ENCODE measurements around the gene STXBP4.

The STXBP4 gene

GRCh38 chr17:55004484-55004883, 35.9 kb downstream of the STXBP4 start:
- Histone ChIP-seq H3K27ac (ENCODE audit: low read depth, low read length, poor library complexity, severe bottlenecking) (no peak overlapping the region), H3F3A (ENCODE audit: insufficient read depth, low read length) (no peaks in the 10 kb centered on the region), H3K27me3 (ENCODE audit: insufficient read depth, low read length) (no peaks in the 10 kb centered on the region), H3K79me2 (ENCODE audit: insufficient read depth, low read length) (no peaks in the 10 kb centered on the region), H3K9ac (ENCODE audit: low read length) (no peak overlapping the region), H2AFZ (ENCODE audit: low read length) (no peak overlapping the region), H3K4me2 (ENCODE audit: low read length) (no peak overlapping the region), H3K9me3 (ENCODE audit: low read length) (no peaks in the 10 kb centered on the region), H3K4me1 (ENCODE audit: insufficient read depth, low read length, severe bottlenecking) (no peaks in the 10 kb centered on the region), H3K9me2 (ENCODE audit: low read depth, low read length) (no peaks in the 10 kb centered on the region), H4K20me1 (ENCODE audit: insufficient read depth, low read length) (no peaks in the 10 kb centered on the region), H3K4me3 (ENCODE audit: low read depth, low read length, poor library complexity, severe bottlenecking) (no peak overlapping the region), H3K36me3 (ENCODE audit: insufficient read depth, low read length) (no peaks in the 10 kb centered on the region; the same call in 1 of the 2 replicates)
- no peak for TF ChIP-seq CTCF (IDR thresholded peaks at IDR 0.05; ENCODE audit: low read length)
- TF ChIP-seq EZH2 (IDR thresholded peaks at IDR 0.05; ENCODE audit: borderline replicate concordance, low read length) = no peak

- H4K20me1 ChIP-seq (ENCODE audit: insufficient read depth, low read length) = no peaks in the 10 kb centered on the region
- no peak overlapping the region for H3K9ac ChIP-seq (ENCODE audit: low read length)
- no peaks in the 10 kb centered on the region for H3K9me3 ChIP-seq (ENCODE audit: low read length)
- no peaks in the 10 kb centered on the region for H3K79me2 ChIP-seq (ENCODE audit: insufficient read depth, low read length)
- no peaks in the 10 kb centered on the region for H3K36me3 ChIP-seq (ENCODE audit: insufficient read depth, low read length)
- no peaks in the 10 kb centered on the region for H3K27me3 ChIP-seq (ENCODE audit: insufficient read depth, low read length)
- no peaks in the 10 kb centered on the region for H3K4me1 ChIP-seq (ENCODE audit: insufficient read depth, low read length, severe bottlenecking)
- no peak overlapping the region for H3K4me2 ChIP-seq (ENCODE audit: low read length)
- no peak overlapping the region for H3K27ac ChIP-seq (ENCODE audit: low read depth, low read length, poor library complexity, severe bottlenecking)
- no peak overlapping the region for H2AFZ ChIP-seq (ENCODE audit: low read length)
- no peaks in the 10 kb centered on the region for H3K9me2 ChIP-seq (ENCODE audit: low read depth, low read length)
- H3K4me3 ChIP-seq (ENCODE audit: low read depth, low read length, poor library complexity, severe bottlenecking) = no peak overlapping the region
- no peaks in the 10 kb centered on the region for H3F3A ChIP-seq (ENCODE audit: insufficient read depth, low read length)
- no peak for TF ChIP-seq EZH2 (IDR thresholded peaks at IDR 0.05; ENCODE audit: borderline replicate concordance, low read length)
- TF ChIP-seq CTCF (IDR thresholded peaks at IDR 0.05; ENCODE audit: low read length) = peak; percentile 63
Observed at GRCh38 chr17:55005520-55005919, 37.0 kb downstream of the STXBP4 start.

GRCh38 chr17:55023626-55024025, 55.1 kb downstream of the STXBP4 start:
- Histone ChIP-seq H3K9me2 (ENCODE audit: low read depth, low read length) (no peaks in the 10 kb centered on the region; the same call in 1 of the 2 replicates), H3K9ac (ENCODE audit: low read length) (no peak overlapping the region), H3K27me3 (ENCODE audit: insufficient read depth, low read length) (no peaks in the 10 kb centered on the region), H3K4me2 (ENCODE audit: low read length) (no peak overlapping the region), H3F3A (ENCODE audit: insufficient read depth, low read length) (no peaks in the 10 kb centered on the region), H3K79me2 (ENCODE audit: insufficient read depth, low read length) (no peaks in the 10 kb centered on the region), H3K36me3 (ENCODE audit: insufficient read depth, low read length) (no peaks in the 10 kb centered on the region), H3K4me1 (ENCODE audit: insufficient read depth, low read length, severe bottlenecking) (no peaks in the 10 kb centered on the region), H3K9me3 (ENCODE audit: low read length) (no peaks in the 10 kb centered on the region), H3K27ac (ENCODE audit: low read depth, low read length, poor library complexity, severe bottlenecking) (no peak overlapping the region), H2AFZ (ENCODE audit: low read length) (no peak overlapping the region), H4K20me1 (ENCODE audit: insufficient read depth, low read length) (no peaks in the 10 kb centered on the region), H3K4me3 (ENCODE audit: low read depth, low read length, poor library complexity, severe bottlenecking) (no peak overlapping the region)
- TF ChIP-seq CTCF (IDR thresholded peaks at IDR 0.05; ENCODE audit: low read length) (no peak), EZH2 (IDR thresholded peaks at IDR 0.05; ENCODE audit: borderline replicate concordance, low read length) (no peak)

Measured in OCI-LY1 (cell line).